Measurements from ENCODE around the gene THRB. TPM values are rescaled to one million over a fixed set of nuclear protein-coding genes. Genes with fewer than 3 reads are reported as not detected.

The THRB gene
- total RNA-seq, 3 donors from 2014 or later: 29.8 to 40.2 (median 39.2) TPM

DNA sequence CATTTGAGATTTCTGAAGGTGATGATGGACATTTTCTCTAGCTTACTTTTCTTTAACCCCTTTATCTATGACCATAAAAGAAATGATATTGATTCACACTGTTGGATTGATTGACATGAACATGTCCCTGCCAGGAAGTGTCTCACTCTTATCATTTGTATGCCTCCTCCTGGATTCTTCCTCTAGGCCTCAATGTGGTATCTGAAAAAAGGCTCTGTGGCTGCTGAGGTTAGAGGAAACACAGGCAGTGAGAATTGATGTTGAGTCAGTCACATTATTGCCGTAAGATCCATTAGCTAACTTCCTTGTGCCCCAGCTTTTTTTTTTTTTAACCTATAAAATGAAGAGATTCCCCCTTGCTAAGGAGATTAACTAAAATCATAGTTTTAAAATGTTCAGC, 8.0 kb upstream of the THRB start:
- Histone ChIP-seq H3K9me3 (no peaks in the 10 kb centered on the region), H3K27ac (no peak overlapping the region), H3K27me3 (no peaks in the 10 kb centered on the region), H3K4me3 (no peak overlapping the region), H3K4me1 (no peaks in the 10 kb centered on the region), H3K36me3 (no peaks in the 10 kb centered on the region)
- TF ChIP-seq, protein P1, sequence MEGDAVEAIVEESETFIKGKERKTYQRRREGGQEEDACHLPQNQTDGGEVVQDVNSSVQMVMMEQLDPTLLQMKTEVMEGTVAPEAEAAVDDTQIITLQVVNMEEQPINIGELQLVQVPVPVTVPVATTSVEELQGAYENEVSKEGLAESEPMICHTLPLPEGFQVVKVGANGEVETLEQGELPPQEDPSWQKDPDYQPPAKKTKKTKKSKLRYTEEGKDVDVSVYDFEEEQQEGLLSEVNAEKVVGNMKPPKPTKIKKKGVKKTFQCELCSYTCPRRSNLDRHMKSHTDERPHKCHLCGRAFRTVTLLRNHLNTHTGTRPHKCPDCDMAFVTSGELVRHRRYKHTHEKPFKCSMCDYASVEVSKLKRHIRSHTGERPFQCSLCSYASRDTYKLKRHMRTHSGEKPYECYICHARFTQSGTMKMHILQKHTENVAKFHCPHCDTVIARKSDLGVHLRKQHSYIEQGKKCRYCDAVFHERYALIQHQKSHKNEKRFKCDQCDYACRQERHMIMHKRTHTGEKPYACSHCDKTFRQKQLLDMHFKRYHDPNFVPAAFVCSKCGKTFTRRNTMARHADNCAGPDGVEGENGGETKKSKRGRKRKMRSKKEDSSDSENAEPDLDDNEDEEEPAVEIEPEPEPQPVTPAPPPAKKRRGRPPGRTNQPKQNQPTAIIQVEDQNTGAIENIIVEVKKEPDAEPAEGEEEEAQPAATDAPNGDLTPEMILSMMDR (IDR thresholded peaks at IDR 0.05): no peak
- TF ChIP-seq POLR2A (IDR thresholded peaks at IDR 0.05) (no peak), POLR2AphosphoS5 (IDR thresholded peaks at IDR 0.05) (no peak)
- no peak for DNase-seq (ENCODE audit: low spot score in 2 of 2)
- intact Hi-C loops (cut with DNase I; ENCODE audit: low total_unique reads): loop anchor here (5.0 kb wide), 1 partner anchor 505 kb away; no protein-coding TSS in a partner anchor

DNA sequence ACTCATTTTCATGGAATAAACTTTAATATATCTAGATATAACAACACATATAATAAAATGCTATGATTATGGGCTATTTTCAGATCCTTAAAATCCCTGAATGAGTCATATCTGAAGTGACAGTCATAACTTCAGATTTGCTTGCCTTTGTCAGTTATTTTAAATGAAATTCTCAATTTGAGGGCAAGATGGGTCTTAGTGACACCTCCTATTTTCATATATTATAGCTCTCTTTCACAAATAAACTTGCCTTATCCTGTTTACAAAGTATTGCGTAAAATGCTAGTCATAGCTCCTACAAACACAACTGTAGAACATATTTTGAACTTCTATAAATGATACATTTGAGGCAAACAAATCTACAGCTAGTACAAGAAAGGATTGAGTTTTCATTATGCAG, 6.2 kb upstream of the THRB start:
- intact Hi-C loops (cut with DNase I; ENCODE audit: low total_unique reads): loop anchor here (5.0 kb wide), 1 partner anchor 506 kb away; no protein-coding TSS in a partner anchor
- DNase-seq (ENCODE audit: low spot score in 2 of 2): no peak
- Histone ChIP-seq H3K27ac (no peak overlapping the region), H3K36me3 (no peaks in the 10 kb centered on the region), H3K4me3 (no peak overlapping the region), H3K4me1 (peaks cover 0 to 4% of the 10 kb centered on the region in 2 donors), H3K9me3 (no peaks in the 10 kb centered on the region), H3K27me3 (no peaks in the 10 kb centered on the region)
- TF ChIP-seq POLR2A (IDR thresholded peaks at IDR 0.05) (no peak), POLR2AphosphoS5 (IDR thresholded peaks at IDR 0.05) (no peak)
- TF ChIP-seq, protein P1 (IDR thresholded peaks at IDR 0.05): no peak

DNA sequence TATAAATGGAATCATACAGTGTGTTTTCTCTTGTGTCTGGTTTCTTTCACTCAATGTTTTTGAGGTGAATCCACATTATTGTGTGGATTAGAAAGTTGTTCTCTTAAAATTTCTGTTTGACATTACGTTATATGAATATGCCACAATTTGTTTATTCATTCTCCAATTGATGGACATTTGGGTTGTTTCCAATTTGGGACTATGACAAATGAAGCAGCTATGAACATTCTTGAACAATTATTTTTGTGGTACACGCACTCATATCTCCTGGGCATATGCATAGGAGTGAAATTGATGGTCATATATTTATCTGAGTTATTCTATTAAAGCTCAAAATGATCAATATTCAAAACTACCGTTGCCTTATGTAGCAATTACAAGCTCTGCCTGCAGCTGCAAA, 5.3 kb upstream of the THRB start:
- Histone ChIP-seq H3K27ac (no peak overlapping the region), H3K4me1 (peaks cover 0 to 4% of the 10 kb centered on the region in 2 donors), H3K36me3 (no peaks in the 10 kb centered on the region), H3K4me3 (no peak overlapping the region), H3K27me3 (no peaks in the 10 kb centered on the region), H3K9me3 (no peaks in the 10 kb centered on the region)
- intact Hi-C loops (cut with DNase I; ENCODE audit: low total_unique reads): loop anchor here (5.0 kb wide), 1 partner anchor 507 kb away; no protein-coding TSS in a partner anchor
- no peak for DNase-seq (ENCODE audit: low spot score in 2 of 2)
- TF ChIP-seq, protein P1 (IDR thresholded peaks at IDR 0.05): no peak

DNA sequence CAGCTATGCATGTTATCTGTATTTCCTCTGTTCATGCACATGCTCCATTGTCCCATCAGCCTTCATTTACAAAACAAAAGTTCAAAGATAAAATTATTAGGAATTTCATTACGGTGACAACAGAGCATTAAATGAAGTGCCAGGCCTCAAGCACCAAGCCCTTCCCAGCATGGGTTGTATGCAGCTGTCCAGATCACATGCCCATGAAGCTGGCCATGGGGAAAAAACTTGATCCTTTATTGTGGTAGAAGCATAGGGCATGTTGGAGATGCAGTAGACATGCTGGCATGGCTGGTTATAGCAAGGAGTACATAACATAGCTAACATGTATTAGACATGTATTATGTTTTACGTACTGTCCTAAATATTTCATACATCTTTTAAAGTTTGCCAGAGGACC, 4.1 kb upstream of the THRB start:
- intact Hi-C loops (cut with DNase I; ENCODE audit: low total_unique reads): no loop called here

DNA sequence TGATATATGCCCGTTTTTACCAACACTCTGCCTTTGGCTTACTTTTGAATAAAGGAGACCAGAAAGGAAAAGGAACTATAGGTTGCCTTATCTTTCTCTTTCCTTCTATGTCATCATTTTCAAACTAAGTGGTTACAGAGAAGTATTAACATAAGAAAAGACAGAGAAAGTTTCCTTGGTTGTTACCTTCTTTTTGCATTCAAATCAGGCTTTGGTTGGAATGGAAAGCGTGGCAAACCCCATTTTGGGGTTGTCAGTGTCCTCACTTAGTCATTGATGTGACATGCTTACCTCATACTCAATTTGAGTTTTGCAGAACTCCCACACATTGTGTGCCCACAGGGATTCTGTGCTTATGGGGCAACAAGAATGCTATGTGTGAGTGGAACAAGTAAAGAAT, 3.7 kb upstream of the THRB start:
- H3K27me3 ChIP-seq: no peaks in the 10 kb centered on the region
- H3K9me3 ChIP-seq: no peaks in the 10 kb centered on the region
- H3K4me1 ChIP-seq: peaks cover 0 to 4% of the 10 kb centered on the region in 2 donors
- H3K36me3 ChIP-seq: no peaks in the 10 kb centered on the region
- no peak for DNase-seq (ENCODE audit: low spot score in 2 of 2)
- H3K4me3 ChIP-seq: no peak overlapping the region
- intact Hi-C loops (cut with DNase I; ENCODE audit: low total_unique reads): no loop called here
- no peak overlapping the region for H3K27ac ChIP-seq
- TF ChIP-seq, protein P1 (IDR thresholded peaks at IDR 0.05): no peak
- no peak for TF ChIP-seq POLR2A (IDR thresholded peaks at IDR 0.05)

More for the DNA sequence above, 4.1 kb upstream of the THRB start:
- H3K4me1 ChIP-seq: peaks cover 0 to 4% of the 10 kb centered on the region in 2 donors
- no peak overlapping the region for H3K27ac ChIP-seq
- DNase-seq (ENCODE audit: low spot score in 2 of 2): no peak
- H3K27me3 ChIP-seq: no peaks in the 10 kb centered on the region
- TF ChIP-seq POLR2A (IDR thresholded peaks at IDR 0.05) (no peak), POLR2AphosphoS5 (IDR thresholded peaks at IDR 0.05) (no peak)
- TF ChIP-seq, protein P1 (IDR thresholded peaks at IDR 0.05): no peak
- no peak overlapping the region for H3K4me3 ChIP-seq
- H3K36me3 ChIP-seq: no peaks in the 10 kb centered on the region
- H3K9me3 ChIP-seq: no peaks in the 10 kb centered on the region
